ENCODE data around the gene CLNK.
"Not testable (repeated sequence)": the region's sequence is repeated elsewhere in the genome, so short reads cannot be mapped to it uniquely, and the experiment has no call there.

The CLNK gene

DNA sequence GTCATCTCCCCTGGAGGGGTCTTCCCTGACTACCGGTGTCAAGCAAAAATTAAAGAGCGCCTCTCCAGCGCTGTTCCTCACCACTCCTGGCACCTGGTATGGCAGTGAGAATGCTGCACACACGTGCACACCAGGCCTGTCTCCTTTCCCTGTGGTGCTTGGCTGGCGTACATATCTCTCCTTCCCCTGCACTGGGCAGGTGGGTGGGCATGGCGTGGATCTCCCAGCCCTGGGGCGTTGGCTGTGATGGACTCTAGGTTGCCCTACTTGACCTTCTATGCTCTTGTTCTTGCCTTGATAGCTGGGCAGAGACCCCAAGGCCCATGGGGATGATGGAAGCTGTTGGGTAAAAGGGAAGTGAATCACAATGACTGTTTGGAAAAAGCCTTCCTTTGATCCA is 109.2 kb downstream of the CLNK start:
- Histone ChIP-seq H3K9me3 (ENCODE audit: control insufficient read depth, insufficient read depth, low read length) (no peaks in the 10 kb centered on the region), H3F3A (ENCODE audit: control insufficient read depth, insufficient read depth) (no peaks in the 10 kb centered on the region), H4K20me1 (ENCODE audit: control insufficient read depth, insufficient read depth, low read depth, low read length) (no peaks in the 10 kb centered on the region), H3K27me3 (ENCODE audit: control insufficient read depth, low read length) (no peaks in the 10 kb centered on the region), H3K9me2 (replicated peaks; ENCODE audit: control insufficient read depth, low read length) (no peaks in the 10 kb centered on the region), H3K4me2 (ENCODE audit: low read length) (no peak overlapping the region), H3K4me3 (ENCODE audit: low read length) (no peak overlapping the region), H3K27ac (ENCODE audit: low read depth, low read length) (no peak overlapping the region), H3K79me2 (ENCODE audit: control insufficient read depth, low read length) (no peaks in the 10 kb centered on the region), H3K36me3 (ENCODE audit: control insufficient read depth, low read length) (no peaks in the 10 kb centered on the region), H3K4me1 (ENCODE audit: control insufficient read depth, low read length) (peaks cover 40% of the 10 kb centered on the region)
- TF ChIP-seq, protein P1, sequence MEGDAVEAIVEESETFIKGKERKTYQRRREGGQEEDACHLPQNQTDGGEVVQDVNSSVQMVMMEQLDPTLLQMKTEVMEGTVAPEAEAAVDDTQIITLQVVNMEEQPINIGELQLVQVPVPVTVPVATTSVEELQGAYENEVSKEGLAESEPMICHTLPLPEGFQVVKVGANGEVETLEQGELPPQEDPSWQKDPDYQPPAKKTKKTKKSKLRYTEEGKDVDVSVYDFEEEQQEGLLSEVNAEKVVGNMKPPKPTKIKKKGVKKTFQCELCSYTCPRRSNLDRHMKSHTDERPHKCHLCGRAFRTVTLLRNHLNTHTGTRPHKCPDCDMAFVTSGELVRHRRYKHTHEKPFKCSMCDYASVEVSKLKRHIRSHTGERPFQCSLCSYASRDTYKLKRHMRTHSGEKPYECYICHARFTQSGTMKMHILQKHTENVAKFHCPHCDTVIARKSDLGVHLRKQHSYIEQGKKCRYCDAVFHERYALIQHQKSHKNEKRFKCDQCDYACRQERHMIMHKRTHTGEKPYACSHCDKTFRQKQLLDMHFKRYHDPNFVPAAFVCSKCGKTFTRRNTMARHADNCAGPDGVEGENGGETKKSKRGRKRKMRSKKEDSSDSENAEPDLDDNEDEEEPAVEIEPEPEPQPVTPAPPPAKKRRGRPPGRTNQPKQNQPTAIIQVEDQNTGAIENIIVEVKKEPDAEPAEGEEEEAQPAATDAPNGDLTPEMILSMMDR (IDR thresholded peaks at IDR 0.05; ENCODE audit: low read depth, low read length, poor library complexity, severe bottlenecking) = no peak
- TF ChIP-seq EZH2phosphoT487 (IDR thresholded peaks at IDR 0.05; ENCODE audit: borderline replicate concordance, low read length) = no peak

DNA sequence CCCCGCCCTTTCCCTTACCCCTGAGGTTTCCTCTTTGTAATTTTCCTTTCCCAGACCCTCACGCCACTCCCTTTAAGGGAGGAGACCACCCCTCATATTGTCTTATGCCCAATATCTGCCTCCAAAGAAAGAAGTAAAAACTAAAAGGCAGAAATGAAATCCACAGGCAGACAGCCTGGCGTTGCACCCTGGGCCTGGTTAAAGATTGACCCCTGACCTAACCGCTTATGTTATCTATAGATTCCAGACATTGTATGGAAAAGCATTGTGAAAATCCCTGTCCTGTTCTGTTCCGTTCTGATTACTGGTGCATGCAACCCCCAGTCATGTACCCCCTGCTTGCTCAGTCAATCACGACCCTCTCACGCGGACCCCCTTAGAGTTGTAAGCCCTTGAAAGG is 110.0 kb downstream of the CLNK start:
- H4K20me1 ChIP-seq (ENCODE audit: control insufficient read depth, insufficient read depth, low read depth, low read length); H3K27ac ChIP-seq (ENCODE audit: low read depth, low read length); H3K9me3 ChIP-seq (ENCODE audit: control insufficient read depth, insufficient read depth, low read length); H3K4me2 ChIP-seq (ENCODE audit: low read length); H3F3A ChIP-seq (ENCODE audit: control insufficient read depth, insufficient read depth); H3K79me2 ChIP-seq (ENCODE audit: control insufficient read depth, low read length); H3K4me3 ChIP-seq (ENCODE audit: low read length); H3K36me3 ChIP-seq (ENCODE audit: control insufficient read depth, low read length); H3K27me3 ChIP-seq (ENCODE audit: control insufficient read depth, low read length); H3K9me2 ChIP-seq (replicated peaks; ENCODE audit: control insufficient read depth, low read length): not testable (repeated sequence)
- peaks cover 35% of the 10 kb centered on the region for H3K4me1 ChIP-seq (ENCODE audit: control insufficient read depth, low read length)

DNA sequence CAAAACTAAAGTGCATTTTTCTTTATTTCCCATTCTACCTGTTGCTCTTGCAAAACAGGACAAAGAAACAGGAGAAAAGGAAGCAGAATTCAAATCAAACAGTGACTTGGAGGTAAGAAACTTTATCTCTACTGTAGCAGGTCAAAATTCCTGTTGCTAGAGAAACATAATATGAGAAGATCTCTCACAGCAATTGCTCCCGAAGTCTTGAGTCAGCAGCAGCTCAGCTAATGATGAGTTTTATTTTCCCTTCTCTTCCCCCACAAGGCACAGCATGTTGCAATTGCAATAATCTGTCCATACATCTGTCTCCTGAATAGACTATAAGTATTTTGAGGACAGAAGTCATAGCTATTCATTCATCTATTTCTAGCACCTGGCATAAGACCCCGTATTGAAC is 112.7 kb downstream of the CLNK start:
- H3K4me2 ChIP-seq (ENCODE audit: low read length) = no peak overlapping the region
- H3K4me3 ChIP-seq (ENCODE audit: low read length) = no peak overlapping the region
- peaks cover 10% of the 10 kb centered on the region for H3K4me1 ChIP-seq (ENCODE audit: control insufficient read depth, low read length)
- no peak overlapping the region for H3K27ac ChIP-seq (ENCODE audit: low read depth, low read length)
- H3K79me2 ChIP-seq (ENCODE audit: control insufficient read depth, low read length) = no peaks in the 10 kb centered on the region
- H3K36me3 ChIP-seq (ENCODE audit: control insufficient read depth, low read length) = no peaks in the 10 kb centered on the region
- no peaks in the 10 kb centered on the region for H3K9me3 ChIP-seq (ENCODE audit: control insufficient read depth, insufficient read depth, low read length)
- H3K9me2 ChIP-seq (replicated peaks; ENCODE audit: control insufficient read depth, low read length) = no peaks in the 10 kb centered on the region
- TF ChIP-seq EZH2phosphoT487 (IDR thresholded peaks at IDR 0.05; ENCODE audit: borderline replicate concordance, low read length) = no peak
- TF ChIP-seq, protein P1 (IDR thresholded peaks at IDR 0.05; ENCODE audit: low read depth, low read length, poor library complexity, severe bottlenecking) = no peak
- no peaks in the 10 kb centered on the region for H3K27me3 ChIP-seq (ENCODE audit: control insufficient read depth, low read length)
- no peaks in the 10 kb centered on the region for H4K20me1 ChIP-seq (ENCODE audit: control insufficient read depth, insufficient read depth, low read depth, low read length)
- no peaks in the 10 kb centered on the region for H3F3A ChIP-seq (ENCODE audit: control insufficient read depth, insufficient read depth)

DNA sequence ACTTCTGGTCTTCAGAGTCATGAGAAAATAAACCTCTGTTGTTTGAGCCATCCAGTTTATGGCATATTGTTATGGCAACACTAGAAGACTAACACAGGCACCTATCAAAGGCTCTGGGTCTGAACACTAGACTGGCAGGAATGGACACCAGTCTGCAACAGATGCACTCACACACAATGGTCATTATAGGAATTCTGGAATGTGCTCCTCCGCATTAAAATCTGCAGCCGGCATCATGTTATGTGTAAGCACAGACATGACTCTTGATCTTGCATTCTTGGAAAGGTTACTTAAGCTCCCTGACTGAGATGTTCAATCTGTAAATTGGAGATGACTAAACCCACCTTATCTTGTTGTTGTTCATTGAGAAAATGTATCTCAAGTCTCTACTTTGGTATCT is 115.1 kb downstream of the CLNK start:
- no peaks in the 10 kb centered on the region for H3K79me2 ChIP-seq (ENCODE audit: control insufficient read depth, low read length)
- no peaks in the 10 kb centered on the region for H3K9me2 ChIP-seq (replicated peaks; ENCODE audit: control insufficient read depth, low read length)
- H3K9me3 ChIP-seq (ENCODE audit: control insufficient read depth, insufficient read depth, low read length) = no peaks in the 10 kb centered on the region
- no peak overlapping the region for H3K4me2 ChIP-seq (ENCODE audit: low read length)
- no peaks in the 10 kb centered on the region for H3K27me3 ChIP-seq (ENCODE audit: control insufficient read depth, low read length)
- no peak for TF ChIP-seq EZH2phosphoT487 (IDR thresholded peaks at IDR 0.05; ENCODE audit: borderline replicate concordance, low read length)
- TF ChIP-seq, protein P1 (IDR thresholded peaks at IDR 0.05; ENCODE audit: low read depth, low read length, poor library complexity, severe bottlenecking) = no peak
- no peaks in the 10 kb centered on the region for H3K36me3 ChIP-seq (ENCODE audit: control insufficient read depth, low read length)
- H3K4me3 ChIP-seq (ENCODE audit: low read length) = no peak overlapping the region
- no peaks in the 10 kb centered on the region for H4K20me1 ChIP-seq (ENCODE audit: control insufficient read depth, insufficient read depth, low read depth, low read length)
- no peak overlapping the region for H3K27ac ChIP-seq (ENCODE audit: low read depth, low read length)
- H3K4me1 ChIP-seq (ENCODE audit: control insufficient read depth, low read length) = no peaks in the 10 kb centered on the region
- no peaks in the 10 kb centered on the region for H3F3A ChIP-seq (ENCODE audit: control insufficient read depth, insufficient read depth)

Data from DOHH2 (cell line).